Stomach (tissue), 9 donors: Measurements from ENCODE around the gene TRIM14. TPM values are rescaled to one million over a fixed set of nuclear protein-coding genes. Genes with fewer than 3 reads are reported as not detected.

Experiments used
- DNase-seq, 2 donors: peaks; one replicate each; pipeline versions ENCODE4 v3.0.0 to v3.0.0-alpha.2; 2013 to 2019
- H3K27ac ChIP-seq, 5 donors: fragments of 200-600 bp in 4 of 5; sonication (generic) in 4 of 5; one replicate each; pipeline ENCODE4 v1.5.1; 2013 to 2019; ENCODE audit warnings: mild to moderate bottlenecking in 1 of 5, moderate library complexity in 1 of 5
- H3K27me3 ChIP-seq, 3 donors: fragments of 200-600 bp; sonication (generic); one replicate each; pipeline ENCODE4 v1.5.1; 2017 to 2019; ENCODE audit warnings: mixed run types in 1 of 3
- H3K36me3 ChIP-seq, 4 donors: fragments of 200-600 bp; sonication (generic); 1 replicate in 3 of 4; 2 replicates in 1 of 4; pipeline ENCODE4 v1.5.1; 2016 to 2019
- H3K4me1 ChIP-seq, 4 donors: fragments of 200-600 bp; sonication (generic); one replicate each; pipeline ENCODE4 v1.5.1; 2016 to 2019
- H3K4me3 ChIP-seq, 4 donors: fragments of 200-600 bp; sonication (generic) in 3 of 4; one replicate each; pipeline ENCODE4 v1.5.1; 2016 to 2019; ENCODE audit warnings: mild to moderate bottlenecking in 1 of 4
- H3K9me3 ChIP-seq, 4 donors: fragments of 200-600 bp; sonication (generic); one replicate each; pipeline ENCODE4 v1.5.1; 2016 to 2019
- CTCF ChIP-seq, 7 experiments: fragments of 450-650 bp in 4 of 7; fragments of 200-600 bp in 3 of 7; sonication (generic) in 3 of 7; IDR thresholded peaks; one replicate each; pipeline ENCODE4 v1.5.1; 2016 to 2019; ENCODE audit warnings: antibody characterized with exemption in 7 of 7, control low read depth in 2 of 7, mild to moderate bottlenecking in 1 of 7
- EP300 ChIP-seq: sonication (generic); formaldehyde crosslinking; IDR thresholded peaks from one replicate; pipeline ENCODE4 v1.6.1; 2017; ENCODE audit warnings: antibody characterized with exemption
- POLR2A ChIP-seq, 4 donors: fragments of 450-650 bp; IDR thresholded peaks; one replicate each; pipeline ENCODE4 v1.6.1; 2016; ENCODE audit warnings: antibody characterized with exemption in 4 of 4, control low read depth in 2 of 4, mild to moderate bottlenecking in 1 of 4, moderate library complexity in 1 of 4
- POLR2AphosphoS5 ChIP-seq, 3 donors: sonication (generic); formaldehyde crosslinking; IDR thresholded peaks; one replicate each; pipeline ENCODE4 v1.6.1; 2016; ENCODE audit warnings: antibody characterized with exemption in 3 of 3
- WGBS, 5 donors: extraction: QIAGEN DNeasy Blood & Tissue Kit in 3 of 5; methylation state at CpG; one replicate each; pipeline versions ENCODE4 v1.1.5 to v1.1.7; 2013 to 2018; 5-methylcytosine and 5-hydroxymethylcytosine counted together
- intact Hi-C: fragments of 100-400 bp; cut with DNase I; formaldehyde crosslinking; loops from one replicate; pipeline ENCODE4 v1.15.1; 2023; ENCODE audit warnings: low total_unique reads
- polyA plus RNA-seq, 3 donors: library from polyadenylated mRNA; stranded (reverse); fragments of 200-250 nt; gene quantifications; one replicate each; pipeline ENCODE4 v1.2.3, GENCODE V29; 2013
- total RNA-seq, 5 donors: library from RNA; depleted of rRNA; stranded (reverse); fragments of >200 nt; gene quantifications; one replicate each; pipeline versions ENCODE4 v1.1.0 to v1.2.3, GENCODE V29; 2014 to 2016
- donor health status: healthy with polysubstance abuse.
- donor health status: Bipolar disorder and iron deficiency.
- donor health status: healthy.

TRIM14 gene
- total and polyA plus RNA-seq, 8 donors, result 4.7 to 249 (median 10.7) TPM

GRCh38 chr9:98097836-98098235 is 21.2 kb downstream of the TRIM14 start:
- Histone ChIP-seq H3K27me3 (no peaks in the 10 kb centered on the region), H3K4me1 (peaks cover 0 to 13% (median 5%) of the 10 kb centered on the region in 4 donors), H3K9me3 (no peaks in the 10 kb centered on the region), H3K36me3 (peaks cover 5 to 61% (median 34%) of the 10 kb centered on the region in 4 donors), H3K4me3 (no peak overlapping the region), H3K27ac (no peak overlapping the region)
- WGBS, 5 donors, result 46 to 74% (median 59%) methylated on average over 4 of the region's 4 CpGs
- intact Hi-C loops, result loop anchor here (10.0 kb wide), 1 partner anchor 87 kb away; no protein-coding TSS in a partner anchor
- no peak for TF ChIP-seq CTCF (IDR thresholded peaks at IDR 0.05)
- TF ChIP-seq POLR2A (IDR thresholded peaks at IDR 0.05), result no peak
- TF ChIP-seq POLR2AphosphoS5 (IDR thresholded peaks at IDR 0.05), result no peak
- no peak for TF ChIP-seq EP300
- DNase-seq, result peak in 1 of 2 donors; percentile 57

GRCh38 chr9:98096091-98096490 is 22.9 kb downstream of the TRIM14 start:
- Histone ChIP-seq H3K27ac (no peak overlapping the region), H3K36me3 (peaks cover 5 to 61% (median 36%) of the 10 kb centered on the region in 4 donors), H3K9me3 (no peaks in the 10 kb centered on the region), H3K4me3 (no peak overlapping the region), H3K4me1 (peaks cover 0 to 13% (median 5%) of the 10 kb centered on the region in 4 donors), H3K27me3 (no peaks in the 10 kb centered on the region)
- no peak for TF ChIP-seq CTCF (IDR thresholded peaks at IDR 0.05)
- TF ChIP-seq EP300, result no peak
- TF ChIP-seq POLR2A (IDR thresholded peaks at IDR 0.05), result no peak
- TF ChIP-seq POLR2AphosphoS5 (IDR thresholded peaks at IDR 0.05), result no peak
- WGBS, 5 donors, result 91 to 98% (median 94%) methylated on average over 4 to 5 of the region's 5 CpGs
- no peak for DNase-seq
- intact Hi-C loops, result loop anchor here (10.0 kb wide), 1 partner anchor 89 kb away; no protein-coding TSS in a partner anchor

GRCh38 chr9:98095401-98095800 is 23.6 kb downstream of the TRIM14 start:
- Histone ChIP-seq H3K27me3 (no peaks in the 10 kb centered on the region), H3K4me1 (peaks cover 0 to 9% (median 4%) of the 10 kb centered on the region in 4 donors), H3K36me3 (peaks cover 5 to 61% (median 36%) of the 10 kb centered on the region in 4 donors), H3K4me3 (no peak overlapping the region), H3K9me3 (no peaks in the 10 kb centered on the region), H3K27ac (no peak overlapping the region)
- TF ChIP-seq CTCF (IDR thresholded peaks at IDR 0.05) (no peak), EP300 (no peak), POLR2A (IDR thresholded peaks at IDR 0.05) (no peak), POLR2AphosphoS5 (IDR thresholded peaks at IDR 0.05) (no peak)
- 74 to 87% (median 82%) methylated on average over 4 to 7 of the region's 7 CpGs for WGBS, 5 donors
- intact Hi-C loops, result loop anchor here (10.0 kb wide), 1 partner anchor 89 kb away; no protein-coding TSS in a partner anchor
- DNase-seq, result no peak

GRCh38 chr9:98094851-98095250 is 24.2 kb downstream of the TRIM14 start:
- Histone ChIP-seq H3K4me1 (peaks cover 0 to 5% (median 0%) of the 10 kb centered on the region in 4 donors), H3K9me3 (no peaks in the 10 kb centered on the region), H3K36me3 (peaks cover 5 to 57% (median 36%) of the 10 kb centered on the region in 4 donors), H3K4me3 (no peak overlapping the region), H3K27ac (no peak overlapping the region), H3K27me3 (no peaks in the 10 kb centered on the region)
- TF ChIP-seq POLR2A (IDR thresholded peaks at IDR 0.05) (no peak), CTCF (IDR thresholded peaks at IDR 0.05) (no peak), EP300 (no peak), POLR2AphosphoS5 (IDR thresholded peaks at IDR 0.05) (no peak)
- intact Hi-C loops, result loop anchor here (10.0 kb wide), 1 partner anchor 90 kb away; no protein-coding TSS in a partner anchor
- WGBS, 5 donors, result 88 to 98% (median 94%) methylated on average over 12 to 16 of the region's 16 CpGs
- DNase-seq, result no peak
